Prostate gland (tissue), 2 donors: ENCODE results near the gene EPS8.

Experiments used
- POLR2A ChIP-seq: fragments of 450-650 bp; IDR thresholded peaks from one replicate; pipeline ENCODE4 v1.6.1; 2016; ENCODE audit warnings: antibody characterized with exemption, mild to moderate bottlenecking
- TF ChIP-seq, protein P1 (sequence below), 4 experiments: fragments of 200-600 bp in 2 of 4; fragments of 450-650 bp in 2 of 4; sonication (generic) in 2 of 4; IDR thresholded peaks; 1 replicate in 3 of 4; 2 replicates in 1 of 4; pipeline ENCODE4 v1.5.1; 2016 to 2019; ENCODE audit warnings: antibody characterized with exemption in 4 of 4, mild to moderate bottlenecking in 2 of 4, moderate library complexity in 2 of 4

DNA sequence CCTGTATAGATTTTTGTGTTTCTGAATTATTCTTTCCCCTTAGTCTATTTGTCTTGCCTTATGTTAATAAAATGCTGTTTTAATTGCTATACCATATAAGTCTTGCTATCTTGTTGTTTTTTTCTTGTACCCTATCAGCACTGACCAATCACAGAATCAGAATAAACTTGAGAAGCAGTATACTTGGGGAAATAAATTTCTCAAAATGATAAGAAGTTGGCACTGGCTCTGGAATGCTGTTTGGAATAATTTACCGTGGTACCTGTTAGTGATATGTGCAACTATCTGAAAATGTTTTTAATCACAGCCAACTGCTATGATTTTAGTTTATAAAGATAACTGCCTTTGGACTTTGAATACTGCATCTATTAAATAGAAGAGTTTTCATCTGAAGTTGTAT is 37.9 kb upstream of the EPS8 start:
- TF ChIP-seq POLR2A, result no peak
- TF ChIP-seq, protein P1, sequence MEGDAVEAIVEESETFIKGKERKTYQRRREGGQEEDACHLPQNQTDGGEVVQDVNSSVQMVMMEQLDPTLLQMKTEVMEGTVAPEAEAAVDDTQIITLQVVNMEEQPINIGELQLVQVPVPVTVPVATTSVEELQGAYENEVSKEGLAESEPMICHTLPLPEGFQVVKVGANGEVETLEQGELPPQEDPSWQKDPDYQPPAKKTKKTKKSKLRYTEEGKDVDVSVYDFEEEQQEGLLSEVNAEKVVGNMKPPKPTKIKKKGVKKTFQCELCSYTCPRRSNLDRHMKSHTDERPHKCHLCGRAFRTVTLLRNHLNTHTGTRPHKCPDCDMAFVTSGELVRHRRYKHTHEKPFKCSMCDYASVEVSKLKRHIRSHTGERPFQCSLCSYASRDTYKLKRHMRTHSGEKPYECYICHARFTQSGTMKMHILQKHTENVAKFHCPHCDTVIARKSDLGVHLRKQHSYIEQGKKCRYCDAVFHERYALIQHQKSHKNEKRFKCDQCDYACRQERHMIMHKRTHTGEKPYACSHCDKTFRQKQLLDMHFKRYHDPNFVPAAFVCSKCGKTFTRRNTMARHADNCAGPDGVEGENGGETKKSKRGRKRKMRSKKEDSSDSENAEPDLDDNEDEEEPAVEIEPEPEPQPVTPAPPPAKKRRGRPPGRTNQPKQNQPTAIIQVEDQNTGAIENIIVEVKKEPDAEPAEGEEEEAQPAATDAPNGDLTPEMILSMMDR (IDR thresholded peaks at IDR 0.05), result no peak
